GM18907 (cell line): Measurements from ENCODE around the gene IL13RA1.
"Not testable (repeated sequence)": the region's sequence is repeated elsewhere in the genome, so short reads cannot be mapped to it uniquely, and the experiment has no call there.

ENCODE experiments used
- ATAC-seq: cut with Tn5 transposase; IDR thresholded peaks from one replicate; pipeline ENCODE4 v1.9.1; 2021; ENCODE audit warnings: mild to moderate bottlenecking, moderate library complexity; ENCODE audit not compliant: unreplicated experiment

IL13RA1 gene

GRCh38 chrX:118727686-118728339, 407 bp downstream of the IL13RA1 start:
- peak; percentile 18 for ATAC-seq

GRCh38 chrX:118729042-118729652, 1.7 kb downstream of the IL13RA1 start:
- no peak for ATAC-seq

- no peak for ATAC-seq
Observed at GRCh38 chrX:118730500-118731247, 3.3 kb downstream of the IL13RA1 start.

GRCh38 chrX:118732551-118732950, 5.1 kb downstream of the IL13RA1 start:
- not testable (repeated sequence) for ATAC-seq

GRCh38 chrX:118734909-118735308, 7.5 kb downstream of the IL13RA1 start:
- ATAC-seq = no peak

GRCh38 chrX:118736394-118737010, 9.1 kb downstream of the IL13RA1 start:
- ATAC-seq = peak; percentile 74

GRCh38 chrX:118739577-118739976, 12.2 kb downstream of the IL13RA1 start:
- no peak for ATAC-seq

- no peak for ATAC-seq
Observed at GRCh38 chrX:118740276-118740889, 13.0 kb downstream of the IL13RA1 start.

GRCh38 chrX:118742176-118742575, 14.8 kb downstream of the IL13RA1 start:
- no peak for ATAC-seq

- no peak for ATAC-seq
Observed at GRCh38 chrX:118745570-118745969, 18.2 kb downstream of the IL13RA1 start.

GRCh38 chrX:118751950-118752783, 24.8 kb downstream of the IL13RA1 start:
- ATAC-seq = peak; percentile 88

- ATAC-seq = no peak
Observed at GRCh38 chrX:118755633-118756032, 28.2 kb downstream of the IL13RA1 start.

- no peak for ATAC-seq
Observed at GRCh38 chrX:118756101-118756500, 28.7 kb downstream of the IL13RA1 start.

GRCh38 chrX:118758511-118758910, 31.1 kb downstream of the IL13RA1 start:
- ATAC-seq = no peak

GRCh38 chrX:118760025-118760424, 32.6 kb downstream of the IL13RA1 start:
- ATAC-seq = peak; percentile 55

GRCh38 chrX:118761939-118762707, 34.7 kb downstream of the IL13RA1 start:
- no peak for ATAC-seq

- no peak for ATAC-seq
Observed at GRCh38 chrX:118763489-118763888, 36.1 kb downstream of the IL13RA1 start.

GRCh38 chrX:118764122-118764521, 36.7 kb downstream of the IL13RA1 start:
- ATAC-seq = no peak

GRCh38 chrX:118770133-118770760, 42.8 kb downstream of the IL13RA1 start:
- no peak for ATAC-seq
